Measurements from ENCODE around the gene TMEM219.
A peak's percentile ranks its signal among the peaks of the same experiment; 100 is the strongest.
"Not testable (repeated sequence)": the region's sequence is repeated elsewhere in the genome, so short reads cannot be mapped to it uniquely, and the experiment has no call there.

TMEM219 gene, protein sequence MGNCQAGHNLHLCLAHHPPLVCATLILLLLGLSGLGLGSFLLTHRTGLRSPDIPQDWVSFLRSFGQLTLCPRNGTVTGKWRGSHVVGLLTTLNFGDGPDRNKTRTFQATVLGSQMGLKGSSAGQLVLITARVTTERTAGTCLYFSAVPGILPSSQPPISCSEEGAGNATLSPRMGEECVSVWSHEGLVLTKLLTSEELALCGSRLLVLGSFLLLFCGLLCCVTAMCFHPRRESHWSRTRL

DNA sequence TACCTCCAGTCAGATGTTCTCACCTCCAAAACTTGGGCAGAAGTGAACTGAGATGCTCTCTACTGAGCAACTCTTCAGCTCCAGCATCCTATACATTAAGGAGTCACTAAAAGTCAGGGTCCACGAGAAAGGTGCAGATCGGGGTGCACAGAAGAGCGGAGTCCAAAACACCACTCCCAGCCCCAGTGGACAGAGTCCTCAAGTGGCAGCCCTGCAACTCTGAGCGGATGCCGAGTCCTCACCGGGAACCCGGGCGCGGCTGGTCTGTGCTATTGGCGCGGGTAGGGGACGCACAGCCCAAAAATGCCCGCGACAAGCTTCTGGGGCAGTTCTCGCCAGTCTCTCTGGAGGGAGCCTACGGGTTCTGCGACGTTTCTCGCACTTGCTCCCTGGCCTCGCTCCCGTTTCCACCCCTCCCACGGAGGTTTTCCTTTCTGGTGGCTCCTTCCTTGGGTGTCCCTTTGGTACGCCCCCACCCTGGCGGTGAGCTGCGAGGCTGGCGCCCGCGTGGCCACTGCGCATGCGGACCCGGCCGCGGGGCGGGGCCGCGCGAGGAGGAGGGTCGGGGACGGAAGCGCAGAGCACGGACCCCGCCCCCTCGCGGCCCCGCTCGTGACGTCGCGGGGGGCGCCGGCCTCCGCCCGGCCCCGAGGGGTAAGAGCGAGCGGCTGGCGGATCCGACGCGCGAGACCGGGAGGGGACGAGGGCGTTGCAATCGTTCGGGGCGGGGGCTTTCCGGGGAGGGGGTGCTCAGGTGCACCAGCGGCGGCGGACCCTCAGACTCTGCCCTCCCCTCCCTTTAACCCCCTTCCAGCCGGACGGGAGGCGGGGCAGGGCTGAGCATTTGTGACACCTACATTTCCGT, at the start of gene TMEM219:
TSS of gene TMEM219 (plus strand) at position 601 of the 865 bp plus-strand sequence. CDS start 1,065 bp downstream, outside the sequence.
- DNase-seq = peak; percentile 90

DNA sequence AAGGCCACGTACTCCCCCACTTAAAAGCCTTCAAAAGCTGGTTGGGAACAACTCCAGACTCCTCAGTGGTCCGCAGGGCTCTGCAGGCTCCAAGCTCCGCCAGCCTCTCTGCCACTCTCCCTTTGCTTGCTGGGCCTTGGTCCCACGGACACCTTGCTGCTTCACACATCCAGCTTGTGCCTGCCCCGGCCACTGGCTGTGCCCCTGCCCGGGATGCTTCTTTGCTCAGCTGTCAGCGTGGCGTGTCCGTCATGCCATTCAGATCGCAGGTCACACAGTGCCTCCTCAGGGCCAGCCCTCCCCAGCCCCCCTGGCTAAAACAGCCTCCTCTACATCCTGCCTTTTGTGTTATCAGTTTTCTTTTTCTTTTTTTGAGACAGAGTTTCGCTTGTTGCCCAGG, 49.8 kb upstream of the TMEM219 start:
- DNase-seq = no peak

DNA sequence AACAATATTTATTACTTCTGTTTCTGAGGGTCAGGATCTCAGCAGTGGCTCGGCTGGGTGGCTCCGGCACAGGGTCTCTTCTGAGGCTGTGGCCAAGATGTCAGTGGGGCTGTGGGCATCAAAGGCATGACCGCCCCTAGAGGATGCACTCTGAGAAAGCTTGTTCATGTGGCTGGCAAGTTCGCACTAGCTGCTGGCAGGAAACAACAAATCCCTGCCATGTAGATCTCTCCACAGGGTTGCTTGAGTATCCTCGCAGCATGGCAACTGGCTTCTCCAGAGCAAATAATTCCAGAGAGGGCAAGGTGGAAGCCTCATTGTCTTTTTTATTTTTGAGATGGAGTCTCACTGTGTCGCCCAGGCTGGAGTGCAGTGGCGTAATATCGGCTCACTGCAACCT, 48.4 kb upstream of the TMEM219 start:
- no peak for DNase-seq

DNA sequence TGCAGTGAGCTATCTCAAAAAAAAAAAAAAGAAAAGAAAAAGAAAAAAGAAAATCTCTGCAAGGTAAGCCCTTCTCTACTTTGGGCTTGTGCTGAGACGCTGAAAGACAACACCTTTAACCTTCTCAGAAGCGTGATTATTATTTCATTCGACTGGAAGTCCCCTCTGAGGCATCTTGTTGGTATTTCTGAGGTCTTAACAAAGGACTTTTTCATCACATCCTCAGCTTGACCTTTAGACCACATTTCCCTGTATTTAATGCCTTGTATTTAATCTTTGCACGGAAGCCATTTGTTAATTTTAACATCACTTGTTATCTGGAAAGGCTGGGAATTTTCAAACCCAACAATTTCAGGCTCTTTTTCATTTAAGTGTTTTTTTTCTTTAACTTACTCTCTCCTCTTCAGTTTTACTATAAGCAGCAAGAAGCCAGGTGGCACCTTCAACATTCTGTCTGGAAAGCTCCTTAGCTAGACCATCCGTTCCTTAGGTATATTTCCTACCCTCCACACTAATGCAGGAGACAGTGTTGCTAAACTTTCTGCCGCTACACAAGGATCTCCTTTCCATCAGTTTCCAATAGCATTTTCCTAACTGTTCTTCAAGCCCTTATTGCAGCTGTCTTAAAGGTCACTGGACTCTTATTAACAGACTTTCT, 46.2 kb upstream of the TMEM219 start:
- no peak for DNase-seq

DNA sequence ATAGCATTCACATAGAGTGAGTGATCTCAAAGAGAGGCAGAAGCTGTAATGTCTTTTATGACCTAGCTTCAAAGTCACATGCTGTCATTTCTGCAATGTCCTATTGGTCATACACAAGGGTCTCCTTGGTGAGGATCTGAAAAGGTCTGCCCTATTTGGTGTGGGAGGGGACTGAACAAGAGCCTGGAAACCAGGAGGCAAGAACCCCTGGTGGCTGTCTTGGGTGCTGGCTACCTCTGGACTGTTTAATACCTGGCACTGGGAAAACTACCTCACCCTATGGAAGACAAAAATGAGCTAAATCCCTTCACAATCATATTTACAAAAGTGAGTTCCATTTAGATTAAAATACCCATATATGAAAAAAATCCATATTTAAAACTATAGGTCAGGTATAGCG, 44.9 kb upstream of the TMEM219 start:
- DNase-seq = no peak

DNA sequence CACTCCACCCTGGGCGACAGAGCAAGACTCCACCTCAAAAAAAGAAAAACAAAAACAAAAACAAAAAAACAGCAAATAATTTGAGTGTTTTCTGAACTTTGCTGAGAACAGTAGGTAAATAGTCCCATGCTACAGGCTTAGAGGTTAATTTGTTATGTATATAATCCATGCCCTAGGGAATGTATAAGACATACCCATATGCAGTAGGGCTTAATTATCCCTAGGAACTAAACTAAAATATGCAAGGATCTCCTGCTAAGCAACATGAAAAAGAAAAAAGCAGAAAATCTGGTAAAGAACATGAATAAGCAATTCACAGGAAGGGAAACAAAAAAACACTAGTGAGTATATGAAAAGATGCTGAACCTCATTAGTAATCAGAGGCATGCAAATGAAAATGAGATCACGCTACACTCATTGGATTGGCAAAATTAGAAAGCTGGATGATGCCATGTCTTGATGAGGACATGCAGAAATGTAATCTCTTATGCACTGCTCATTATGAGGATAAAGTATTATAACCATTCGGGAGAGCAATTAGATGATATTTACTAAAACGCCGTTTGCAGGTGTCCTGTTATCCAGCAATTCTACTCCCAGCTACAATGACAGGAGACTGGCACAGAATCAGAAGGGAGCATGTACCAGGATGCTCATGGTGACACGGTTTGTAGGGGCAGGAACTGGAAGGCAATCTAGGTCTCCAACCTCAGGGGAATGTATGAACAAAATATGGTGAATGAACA, 41.4 kb upstream of the TMEM219 start:
- DNase-seq = no peak

DNA sequence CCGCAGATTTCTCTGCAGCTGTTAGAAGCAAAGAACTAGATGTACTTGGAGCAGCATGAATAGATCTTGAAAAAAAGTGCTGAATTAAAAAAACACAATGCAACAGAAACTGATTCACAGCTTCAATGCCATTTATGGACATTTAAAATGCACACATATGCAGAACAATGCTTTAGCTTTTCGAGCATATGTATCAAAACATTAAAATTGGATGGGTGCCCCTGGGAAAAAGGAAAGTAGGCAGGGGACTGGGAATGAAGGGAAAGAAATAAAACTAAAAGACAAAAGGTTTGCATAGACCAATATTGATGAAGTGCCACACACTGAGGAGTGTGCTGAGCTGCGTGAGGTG, 40.9 kb upstream of the TMEM219 start:
- no peak for DNase-seq

DNA sequence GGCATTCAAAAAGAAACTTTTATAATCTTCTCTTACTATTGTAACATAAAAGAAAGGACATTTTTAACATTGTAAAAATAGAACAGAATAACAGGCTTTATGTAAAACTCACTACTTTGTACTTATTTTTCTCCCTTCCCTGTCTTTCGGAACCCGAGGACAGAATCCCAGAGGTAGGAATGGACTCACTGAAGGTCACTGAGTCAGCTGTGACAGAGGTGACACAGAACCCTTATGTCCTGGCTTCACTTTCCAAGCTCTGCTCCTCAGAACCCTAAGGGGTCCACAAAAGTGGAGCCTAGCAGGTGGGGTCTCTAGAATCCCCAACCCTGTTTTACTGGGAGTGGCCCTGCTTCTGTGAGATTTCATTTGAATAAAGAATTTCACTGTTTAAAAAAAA, 39.6 kb upstream of the TMEM219 start:
- DNase-seq = no peak

DNA sequence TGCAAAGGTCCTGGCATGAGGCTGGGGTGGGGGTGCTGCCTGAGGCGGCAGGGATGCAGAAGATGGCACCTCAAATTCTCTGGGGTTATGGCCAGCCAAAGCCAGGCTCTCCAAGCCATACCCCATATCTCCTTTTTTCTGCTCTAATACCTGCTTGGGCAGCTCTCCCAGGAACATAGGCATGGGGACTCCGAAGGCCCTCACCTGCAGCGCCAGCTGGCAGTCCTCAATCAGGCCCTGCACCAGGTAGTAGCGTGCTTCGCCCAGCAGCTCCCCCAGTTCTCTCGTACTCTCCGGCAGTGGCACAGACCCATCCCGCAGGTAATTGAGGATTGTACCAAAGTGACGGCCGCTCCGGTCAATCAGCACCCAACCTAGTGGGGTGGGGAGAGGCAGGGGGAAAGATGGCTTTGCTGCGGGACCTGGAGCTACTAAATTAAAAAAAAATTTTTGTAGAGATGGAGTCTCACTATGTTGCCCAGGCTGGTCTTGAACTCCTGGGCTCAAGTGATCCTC, 38.8 kb upstream of the TMEM219 start:
- DNase-seq = no peak

DNA sequence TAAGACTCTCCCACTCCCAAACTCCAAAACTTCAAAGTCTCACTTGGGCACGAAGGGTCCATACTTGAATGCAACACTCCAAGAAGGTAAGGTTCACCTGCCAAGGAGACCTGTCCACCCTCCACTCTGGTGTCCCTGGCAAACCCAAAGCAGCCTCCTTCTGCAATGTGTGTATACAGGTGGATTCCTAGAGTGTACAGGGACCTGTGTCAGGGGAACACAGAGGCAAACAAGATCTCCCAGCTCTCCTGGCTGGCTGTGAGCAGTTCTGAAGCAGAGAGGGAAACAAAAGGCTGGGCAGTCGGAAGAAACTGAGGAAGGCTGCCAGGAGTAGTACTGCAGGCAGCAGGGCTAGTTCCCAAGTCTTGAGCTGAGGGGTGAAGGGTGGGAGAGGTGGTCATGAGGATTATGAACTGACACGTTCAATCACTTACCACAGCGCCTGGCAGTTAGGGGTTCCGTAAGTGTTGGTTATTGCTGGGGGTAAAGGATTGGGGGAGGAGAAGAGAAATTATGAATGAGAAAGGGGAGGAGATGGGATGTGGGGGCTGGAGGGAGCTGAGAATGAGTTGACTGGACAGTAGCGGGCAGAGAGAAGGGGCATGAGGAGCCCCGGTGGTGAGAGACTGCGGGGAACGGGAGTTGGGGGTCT, 36.6 kb upstream of the TMEM219 start:
- DNase-seq = peak; percentile 46

DNA sequence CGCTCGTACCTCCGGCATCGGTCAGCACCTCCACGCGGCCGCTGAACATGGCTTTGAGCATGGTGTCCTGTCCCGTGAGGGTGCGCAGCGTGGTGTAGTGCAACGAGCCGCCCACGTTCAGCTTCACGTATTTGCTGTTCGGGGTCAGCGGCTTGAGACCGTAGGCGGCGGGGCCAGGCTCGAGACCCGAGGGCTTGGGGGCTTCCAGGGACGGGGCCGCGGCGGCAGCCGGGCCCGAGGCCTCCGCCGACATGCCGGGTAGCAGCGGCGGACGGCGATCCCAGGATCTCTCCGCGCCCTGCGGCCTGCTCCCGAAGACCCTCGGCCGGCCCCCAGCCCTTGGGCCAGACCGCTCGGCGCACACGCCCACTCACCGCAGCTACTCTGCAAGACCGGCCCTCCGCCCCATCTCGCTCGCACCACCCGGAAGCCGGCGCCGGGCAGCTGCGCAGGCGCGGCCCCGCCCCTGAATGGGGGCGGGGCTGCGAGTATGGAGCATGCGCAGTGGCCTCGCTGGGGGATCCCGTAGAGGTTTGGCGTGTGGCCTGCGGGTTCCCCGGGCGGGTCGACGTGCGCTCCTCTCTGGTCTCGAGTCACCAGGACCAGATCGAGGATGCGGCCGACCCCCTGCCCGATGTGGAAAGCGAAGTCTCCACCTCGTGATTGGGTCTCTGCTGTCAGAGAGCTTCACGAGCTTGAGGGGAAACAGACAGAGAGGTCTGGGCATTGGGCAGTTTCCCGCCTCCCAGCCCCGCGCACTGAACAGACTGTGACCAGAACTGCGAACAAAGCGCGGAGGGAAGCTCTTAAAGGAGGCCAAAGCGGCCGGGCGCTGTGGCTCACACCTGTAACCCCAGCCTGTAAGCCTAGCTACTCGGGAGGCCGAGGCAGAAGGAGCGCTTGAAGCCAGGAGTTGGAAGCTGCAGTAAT, 35.8 kb upstream of the TMEM219 start, which contains the start of gene KCTD13:
TSS of gene KCTD13 (minus strand) at position 446 of the 930 bp plus-strand sequence. CDS start at position 253, 193 bp downstream.
- peak; percentile 88 for DNase-seq

DNA sequence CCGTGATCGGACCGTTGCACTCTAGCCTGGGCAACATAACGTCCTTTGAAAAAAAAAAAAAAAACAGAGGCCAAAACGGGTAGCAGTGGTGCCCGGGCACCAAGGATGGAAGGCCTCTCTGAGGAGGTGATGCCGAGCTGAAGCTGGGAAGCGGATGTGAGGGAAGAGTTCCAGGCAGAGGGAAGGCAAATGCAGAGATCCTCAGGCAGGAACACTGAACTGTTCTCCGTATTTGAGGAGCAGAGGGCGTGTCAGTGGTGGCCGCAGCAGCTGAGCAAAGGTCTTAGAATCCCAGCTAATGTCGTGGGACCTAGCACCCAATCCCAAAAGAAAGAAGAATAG, 35.2 kb upstream of the TMEM219 start:
- peak; percentile 23 for DNase-seq

DNA sequence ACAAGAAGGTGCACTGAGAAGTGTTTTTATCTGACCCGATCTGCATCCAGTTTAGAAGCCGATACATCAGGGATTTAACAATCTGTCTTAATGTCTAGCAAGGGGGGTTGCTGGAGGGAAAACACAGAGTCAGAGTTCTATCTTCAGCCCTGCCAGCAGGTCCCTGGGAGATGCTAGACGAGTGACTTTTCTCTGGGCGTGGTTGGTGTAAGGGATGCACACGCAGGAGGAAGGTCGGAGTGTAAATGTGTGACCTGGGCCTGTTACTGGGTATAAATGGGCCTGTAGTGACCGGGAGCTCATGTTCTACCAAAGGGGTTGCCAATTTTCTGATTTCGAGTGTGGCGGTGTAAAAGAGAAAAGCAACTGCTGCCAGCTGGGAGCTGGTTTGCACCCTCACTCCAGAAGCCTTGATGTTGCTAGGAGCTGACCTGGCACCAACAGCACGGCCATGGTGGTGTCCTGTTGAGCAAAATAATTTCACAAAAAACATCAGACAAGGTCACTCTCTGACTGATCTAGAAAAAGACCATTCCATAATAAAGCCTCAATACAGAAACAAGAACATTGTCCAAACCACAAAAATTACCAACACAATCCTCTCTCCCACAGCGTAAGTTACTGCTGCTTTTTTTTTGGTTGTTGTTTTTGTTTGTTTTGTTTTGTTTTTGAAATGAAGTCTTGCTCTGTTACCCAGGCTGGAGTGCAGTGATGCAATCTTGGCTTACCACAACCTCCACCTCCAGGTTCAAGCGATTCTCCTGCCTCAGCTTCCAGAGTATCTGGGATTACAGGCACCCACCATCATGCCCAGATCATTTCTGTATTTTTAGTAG, 34.6 kb upstream of the TMEM219 start:
- peak; percentile 24 for DNase-seq

DNA sequence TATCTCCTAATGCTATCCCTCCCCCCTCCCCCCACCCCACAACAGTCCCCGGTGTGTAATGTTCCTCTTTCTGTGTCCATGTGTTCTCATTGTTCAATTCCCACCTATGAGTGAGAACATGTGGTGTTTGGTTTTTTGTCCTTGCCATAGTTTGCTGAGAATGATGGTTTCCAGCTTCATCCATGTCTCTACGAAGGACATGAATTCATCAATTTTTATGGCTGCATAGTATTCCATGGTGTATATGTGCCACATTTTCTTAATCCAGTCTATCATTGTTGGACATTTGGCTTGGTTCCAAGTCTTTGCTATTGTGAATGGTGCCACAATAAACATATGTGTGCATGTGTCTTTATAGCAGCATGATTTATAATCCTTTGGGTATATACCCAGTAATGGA, 30.1 kb upstream of the TMEM219 start:
- DNase-seq = not testable (repeated sequence)

DNA sequence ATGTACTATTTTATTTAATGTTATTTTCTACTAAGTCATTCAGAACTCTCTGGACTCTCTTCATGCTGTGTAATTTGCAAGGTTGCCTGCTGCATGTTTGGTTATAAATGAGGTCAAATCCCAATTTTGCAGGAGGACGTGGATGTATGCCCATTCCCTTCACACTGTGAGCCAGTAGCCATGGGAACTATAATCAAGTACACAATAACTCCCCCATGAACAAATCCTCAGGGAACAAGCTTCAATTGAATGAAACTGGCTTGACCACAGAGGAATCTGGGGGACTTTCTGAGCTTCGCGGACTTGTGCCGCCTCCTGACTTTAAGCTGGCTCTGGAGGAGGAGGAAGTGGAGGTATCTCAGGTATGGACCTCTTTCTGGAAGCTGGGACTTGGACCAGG, 21.2 kb upstream of the TMEM219 start:
- no peak for DNase-seq

DNA sequence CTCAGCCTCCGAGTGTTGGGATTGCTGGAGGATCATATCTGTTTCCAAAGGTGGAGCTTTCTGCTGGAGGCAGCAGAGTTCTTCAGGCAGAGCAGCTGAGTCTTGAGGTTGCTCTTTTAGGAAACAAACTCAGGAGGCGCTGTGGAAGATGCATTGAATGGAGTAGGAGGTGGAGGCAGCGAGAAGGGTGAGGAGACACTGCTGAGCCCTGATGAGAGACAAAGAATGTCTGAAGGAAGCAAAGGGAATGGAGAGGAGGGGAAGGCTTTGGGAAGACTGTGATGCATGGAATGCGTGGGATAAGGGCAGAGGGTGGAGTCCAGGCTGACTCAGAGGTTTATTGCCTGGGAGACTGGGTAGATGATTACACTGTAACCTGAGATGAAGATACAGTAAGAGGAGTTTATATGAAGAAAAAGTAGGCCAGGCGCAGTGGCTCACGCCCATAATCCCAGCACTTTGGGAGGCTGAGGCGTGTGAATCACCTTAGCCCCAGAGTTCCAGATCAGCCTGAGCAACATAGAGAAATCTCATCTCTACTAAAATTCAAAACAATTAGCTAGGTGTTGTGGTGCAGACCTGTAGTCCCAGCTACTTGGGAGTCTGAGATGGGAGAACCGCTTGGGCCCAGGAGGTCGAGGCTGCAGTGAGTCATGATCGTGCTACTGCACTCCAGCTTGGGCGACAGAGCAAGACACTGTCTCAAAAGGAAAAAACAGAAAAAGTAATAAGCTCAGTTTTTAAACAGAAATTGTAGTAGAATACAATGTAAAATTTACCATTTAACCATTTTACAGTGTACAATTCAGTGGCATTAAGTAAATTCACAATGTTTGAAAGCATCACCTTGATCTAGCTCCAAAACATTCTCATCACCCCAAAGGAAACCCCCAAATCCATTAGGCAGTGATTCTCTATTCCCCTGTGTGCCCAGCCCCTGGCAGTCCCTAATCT, 17.8 kb upstream of the TMEM219 start:
- DNase-seq = peak; percentile 49

DNA sequence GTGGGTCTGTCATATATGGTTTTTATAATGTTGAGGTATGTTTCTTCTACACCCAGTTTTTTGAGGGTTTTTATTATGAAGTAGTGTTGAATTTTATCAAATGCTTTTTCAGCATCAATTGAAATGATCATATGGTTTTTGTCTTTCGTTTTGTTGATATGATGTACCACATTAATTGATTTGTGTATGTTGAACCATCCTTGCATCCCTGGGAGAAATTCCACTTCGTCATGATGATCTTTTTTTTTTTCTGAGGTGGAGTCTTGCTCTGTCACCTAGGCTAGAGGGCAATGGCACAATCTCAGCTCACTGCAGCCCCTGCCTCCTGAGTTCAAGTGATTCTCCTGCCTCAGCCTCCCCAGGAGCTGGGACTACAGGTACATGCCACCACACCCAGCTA, 14.0 kb upstream of the TMEM219 start:
- DNase-seq = no peak

DNA sequence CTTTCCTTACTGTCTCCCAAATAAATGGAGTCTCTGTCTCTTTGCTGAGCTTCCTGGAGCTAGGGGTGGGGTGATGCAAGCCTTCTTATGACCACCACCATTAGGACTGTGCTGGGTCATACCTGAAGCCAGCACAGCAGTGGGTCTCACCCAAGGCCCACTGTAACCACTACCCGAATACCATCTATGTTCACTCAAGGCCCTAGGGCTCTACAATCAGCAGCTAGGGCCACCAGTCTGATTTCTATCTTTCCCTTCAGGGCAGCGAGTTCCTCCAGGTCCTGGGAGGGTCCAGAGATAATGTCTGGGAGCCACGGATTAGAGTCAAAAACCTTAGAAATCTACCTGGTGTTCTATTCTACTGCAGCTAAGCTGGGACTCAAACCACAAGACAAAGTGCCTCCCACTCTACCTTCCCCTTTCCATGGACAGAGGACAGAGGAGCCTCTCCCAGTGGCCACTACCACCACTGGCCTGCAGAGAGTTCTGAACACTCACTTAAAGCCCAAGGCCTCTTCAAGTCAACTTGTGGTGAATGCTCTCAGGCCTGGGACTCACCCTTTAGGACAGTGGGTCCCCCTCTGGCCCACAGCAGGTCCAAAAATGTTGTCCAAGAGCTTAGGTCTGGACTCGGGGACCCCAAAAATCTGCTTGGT, 10.9 kb upstream of the TMEM219 start:
- DNase-seq = no peak
